Ureter (tissue), 1 donor: Measurements from ENCODE around the gene DAB2IP. TPM values are rescaled to one million over a fixed set of nuclear protein-coding genes. Genes with fewer than 3 reads are reported as not detected.

Experiments
- DNase-seq: peaks from one replicate; pipeline ENCODE4 v3.0.0-alpha.2; 2020; ENCODE audit warnings: low spot score
- total RNA-seq: library from RNA; stranded (reverse); gene quantifications from one replicate; pipeline ENCODE4 v1.2.4, GENCODE V29; 2023
- donor health status: DM: yes; HTN: yes; CAD: no.

DAB2IP gene
- total RNA-seq, 1 donor from 2014 or later: 103 TPM

DNA sequence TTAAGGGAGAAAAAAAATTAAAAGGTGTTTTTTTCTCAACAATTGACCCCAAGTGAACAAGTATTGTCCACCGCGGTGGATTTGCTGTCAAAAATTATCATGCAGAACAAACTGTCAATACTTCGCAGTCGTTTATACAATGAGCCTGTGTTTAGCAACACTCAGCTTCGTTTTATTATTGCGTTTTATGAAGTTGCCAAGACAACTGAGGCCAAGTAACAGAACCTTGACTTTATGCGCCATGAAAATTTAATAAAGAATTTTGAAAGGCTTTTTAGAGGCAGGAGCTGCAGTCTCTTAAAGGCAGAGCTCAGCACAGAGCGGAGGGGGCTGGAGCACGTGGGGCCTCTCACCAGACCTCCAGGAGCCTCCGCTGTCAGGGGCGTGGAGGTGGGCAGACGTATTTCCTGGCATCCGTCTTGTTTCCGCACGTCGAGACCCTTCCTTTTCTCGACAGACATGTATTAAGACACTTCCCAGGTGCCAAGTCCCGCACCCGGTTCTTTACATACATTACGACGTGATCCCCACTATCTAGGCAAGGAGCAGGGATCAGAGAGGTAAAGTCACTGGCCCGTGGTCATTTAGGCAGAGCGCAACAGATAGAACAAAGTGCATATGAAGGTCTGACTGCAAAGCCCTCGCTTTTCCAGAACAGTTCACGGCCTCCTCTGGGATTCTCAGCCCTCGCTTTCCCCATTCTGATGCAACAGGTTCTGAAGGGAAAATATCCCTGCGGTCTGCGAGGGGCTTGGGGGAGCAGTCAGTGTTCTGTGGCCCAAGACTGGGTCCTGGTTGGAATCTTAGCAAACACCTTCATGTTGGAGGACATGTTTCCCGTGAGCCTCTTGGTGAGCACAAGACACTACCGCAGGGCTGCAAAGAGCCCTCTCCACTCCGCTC, 164.4 kb downstream of the DAB2IP start:
- DNase-seq: peak; percentile 6

GRCh38 chr9:121816449-121816817, 165.0 kb downstream of the DAB2IP start:
- no peak for DNase-seq

- no peak for DNase-seq
Measured at GRCh38 chr9:121816845-121817450, 165.5 kb downstream of the DAB2IP start.

DNA sequence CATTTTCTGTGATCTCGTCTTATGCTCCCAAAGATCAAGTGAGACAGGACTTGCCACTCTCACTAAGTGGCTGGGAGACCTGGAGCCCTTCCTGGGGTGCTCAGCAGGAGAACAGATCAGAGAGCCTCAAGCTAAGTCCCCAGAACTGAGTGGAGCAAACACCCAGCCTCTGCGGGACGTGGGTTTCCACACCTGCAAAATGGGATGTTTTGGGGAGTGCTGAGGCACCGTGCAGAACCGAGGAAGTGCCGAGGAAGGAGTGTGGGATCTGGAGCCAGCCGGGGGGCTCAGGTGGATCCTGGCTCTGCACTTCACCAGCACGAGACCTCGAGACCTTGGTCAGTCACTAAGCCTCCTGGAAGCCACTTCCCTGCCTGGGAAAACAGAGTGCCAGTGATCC, 166.0 kb downstream of the DAB2IP start:
- DNase-seq: no peak

- no peak for DNase-seq
Measured at GRCh38 chr9:121818016-121818661, 166.7 kb downstream of the DAB2IP start.

DNA sequence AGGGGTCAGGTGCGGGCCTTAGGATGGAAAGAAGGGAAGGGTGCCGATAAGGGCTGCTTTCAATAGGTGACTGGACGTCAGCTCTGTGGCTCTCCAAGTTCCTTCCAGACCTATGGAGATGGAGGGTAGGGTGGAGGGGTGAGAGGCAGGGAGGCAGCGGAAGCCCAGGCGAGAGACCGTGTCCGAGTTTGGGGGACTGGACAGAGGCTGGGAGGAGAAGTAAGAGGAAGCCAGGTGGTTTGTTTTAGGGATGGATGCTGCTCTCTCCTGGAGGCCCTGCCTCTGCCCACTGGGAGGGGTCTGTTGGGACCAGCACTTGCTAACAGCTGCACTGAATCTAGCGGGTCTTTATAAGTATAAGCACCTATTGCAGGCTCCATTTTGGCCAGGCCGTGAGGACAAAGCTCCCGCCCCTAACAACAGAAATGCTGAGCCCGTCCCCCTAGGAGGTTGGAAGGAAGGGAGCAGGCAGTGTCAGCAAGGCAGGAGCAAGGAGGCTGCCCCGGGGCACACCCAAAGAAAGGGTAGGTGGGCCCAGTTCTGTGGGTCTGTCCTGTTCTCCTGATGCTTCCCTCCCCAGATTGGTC, 167.5 kb downstream of the DAB2IP start:
- DNase-seq: no peak

GRCh38 chr9:121819428-121820231, 168.2 kb downstream of the DAB2IP start:
- no peak for DNase-seq

DNA sequence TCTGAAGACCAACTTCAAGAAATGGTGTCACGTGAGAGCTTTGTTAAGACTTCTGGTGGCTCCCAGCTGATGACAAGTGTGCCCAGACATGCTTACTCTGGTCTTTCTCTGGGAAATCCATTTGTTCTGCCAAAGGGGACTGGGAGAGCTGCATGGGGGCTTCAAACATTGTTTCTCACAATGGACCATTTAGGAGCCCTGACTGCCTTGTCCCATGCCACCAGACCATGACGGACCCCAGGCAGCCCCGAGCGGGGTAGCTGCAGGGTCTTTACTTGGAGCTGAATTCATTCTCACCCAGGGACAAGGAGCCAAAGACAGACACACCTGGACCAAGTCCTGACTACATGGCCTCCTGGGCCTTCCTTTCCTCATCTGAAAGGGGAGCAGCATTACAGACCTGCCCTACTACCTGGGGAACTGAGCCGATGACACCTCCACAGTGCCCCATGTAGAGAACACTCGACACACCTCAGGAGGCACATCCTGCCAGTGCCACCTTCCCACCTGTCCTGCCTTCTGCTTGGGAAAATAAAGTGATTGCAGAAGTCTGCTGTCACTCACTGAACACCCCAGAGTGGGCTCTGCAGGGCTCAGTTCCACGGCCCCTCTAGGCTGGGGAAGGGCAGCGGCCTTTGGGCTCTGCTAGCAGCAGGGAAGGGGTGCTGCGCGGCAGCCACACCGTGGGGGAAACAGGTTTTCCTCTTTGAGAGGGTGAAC, 169.0 kb downstream of the DAB2IP start:
- DNase-seq: peak; percentile 32

DNA sequence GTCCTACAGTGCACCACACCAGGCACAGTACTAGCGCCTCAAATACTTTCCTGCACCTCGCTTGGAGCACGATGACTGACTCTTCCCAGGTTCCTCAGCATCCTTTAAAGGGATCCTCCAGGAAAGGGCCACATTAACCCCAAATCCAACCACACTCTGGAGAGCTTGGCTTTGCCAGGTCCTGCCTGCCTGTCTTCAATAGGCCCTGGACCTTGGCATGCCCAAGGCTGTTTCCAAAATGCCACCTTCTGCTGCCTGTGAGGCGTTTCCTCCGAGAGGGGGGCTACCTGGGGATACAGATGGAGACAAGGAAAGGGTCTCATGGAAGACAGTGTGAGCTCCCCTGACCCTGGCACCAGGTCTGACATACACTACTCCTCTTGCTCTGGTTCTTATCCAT, 169.9 kb downstream of the DAB2IP start:
- peak; percentile 34 for DNase-seq

DNA sequence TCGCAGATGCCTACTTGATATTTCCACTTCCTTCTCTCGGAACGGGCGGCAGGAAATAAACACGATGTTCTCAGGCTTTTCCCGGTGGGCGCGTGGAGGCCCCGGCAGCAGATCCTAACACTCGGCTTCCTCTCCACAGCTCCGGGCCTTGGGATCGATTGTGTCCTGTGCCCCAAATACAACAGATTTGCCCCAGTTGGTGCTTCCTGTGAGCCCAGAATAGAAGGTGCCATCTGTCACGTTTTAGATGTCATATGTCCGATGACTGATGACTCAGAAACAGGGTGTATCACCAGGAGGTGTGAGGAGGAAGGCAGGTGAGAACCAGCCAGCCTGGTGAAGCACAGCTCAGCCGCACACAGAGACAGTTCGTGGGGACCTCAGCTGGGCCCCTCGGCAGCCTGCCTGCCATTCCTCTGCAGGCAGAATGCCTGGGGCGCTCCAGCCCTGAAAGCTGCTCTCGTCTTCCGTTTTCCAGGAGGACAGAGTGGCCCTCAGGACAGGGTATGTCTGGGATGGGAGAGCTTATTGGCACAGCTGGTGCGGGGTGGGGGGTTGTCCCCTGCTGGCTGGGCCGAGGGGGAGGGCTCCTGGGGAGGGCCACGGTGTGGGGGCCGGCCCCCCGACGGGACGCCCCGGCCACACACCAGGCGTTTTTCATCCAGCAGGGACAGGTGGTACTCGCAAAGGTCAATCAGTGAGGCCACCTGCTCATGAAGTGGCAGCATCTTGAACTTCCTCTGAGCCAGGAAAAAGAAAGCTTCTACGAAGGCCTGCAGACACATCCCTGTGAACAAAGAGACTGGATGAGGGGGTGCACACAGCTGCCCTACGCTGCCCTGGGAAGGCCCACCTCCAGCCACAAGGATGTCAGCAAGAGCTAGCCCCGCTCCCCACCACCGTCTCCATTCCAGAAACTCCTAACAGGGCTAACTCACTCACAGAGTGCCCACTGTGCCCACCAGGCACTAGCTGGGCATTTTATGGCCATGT, 171.0 kb downstream of the DAB2IP start:
- DNase-seq: peak; percentile 38

DNA sequence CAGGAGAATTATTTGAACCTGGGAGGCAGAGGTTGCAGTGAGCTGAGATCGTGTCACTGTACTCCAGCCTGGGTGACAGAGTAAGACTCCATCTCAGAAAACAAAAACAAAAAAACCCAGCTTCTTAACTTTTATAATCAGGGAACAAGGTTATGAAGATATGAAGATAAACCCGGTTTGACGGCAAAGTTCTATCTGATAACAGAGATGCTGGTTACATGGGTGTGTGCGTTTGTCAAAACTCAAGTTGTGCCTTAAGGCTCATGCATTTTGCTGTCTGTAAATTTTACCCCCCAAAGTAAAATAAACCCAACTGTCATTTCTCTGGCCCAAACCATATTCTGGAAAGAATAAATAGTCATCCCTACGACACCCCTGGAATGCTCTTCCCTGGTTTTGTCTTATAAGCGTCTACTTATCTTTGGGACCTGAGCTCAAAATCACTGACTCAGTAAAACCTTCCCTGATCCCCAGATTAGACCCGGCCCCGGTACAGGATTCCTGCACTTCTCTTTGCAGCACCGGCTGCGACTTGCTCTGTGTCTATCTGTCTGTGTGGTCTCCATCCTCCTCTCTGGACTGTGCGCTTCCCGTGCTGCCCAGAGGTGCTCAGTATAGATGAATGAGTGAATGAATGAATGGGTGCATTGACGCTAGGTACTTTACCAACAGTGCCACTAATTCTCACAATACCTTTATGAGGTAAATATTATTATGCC, 172.2 kb downstream of the DAB2IP start:
- DNase-seq: peak; percentile 25

DNA sequence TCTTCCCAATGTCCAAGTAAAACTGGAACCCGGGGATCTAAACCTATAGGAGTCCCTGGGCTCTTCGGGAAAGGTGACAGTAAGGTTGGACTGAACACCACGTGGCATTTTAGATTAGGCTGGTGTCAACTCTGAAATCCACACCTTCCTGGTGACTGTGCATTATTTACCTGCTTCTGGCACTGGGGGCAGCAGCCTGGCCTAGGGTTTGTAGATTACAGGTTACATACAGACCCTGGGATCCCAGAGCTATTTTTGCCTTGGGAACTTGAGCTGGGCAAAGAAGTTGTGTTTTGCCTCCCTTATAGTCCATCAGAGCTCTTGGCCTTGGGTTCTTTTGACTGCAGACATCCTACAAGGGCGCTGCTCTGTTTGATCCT, 173.2 kb downstream of the DAB2IP start:
- DNase-seq: no peak

- peak; percentile 41 for DNase-seq
Measured at GRCh38 chr9:121825031-121825691, 173.7 kb downstream of the DAB2IP start.

- peak; percentile 30 for DNase-seq
Measured at GRCh38 chr9:121826711-121827110, 175.3 kb downstream of the DAB2IP start.

- DNase-seq: peak; percentile 36
Measured at GRCh38 chr9:121827251-121827967, 176.0 kb downstream of the DAB2IP start.

GRCh38 chr9:121830441-121831140, 179.2 kb downstream of the DAB2IP start:
- DNase-seq: no peak

DNA sequence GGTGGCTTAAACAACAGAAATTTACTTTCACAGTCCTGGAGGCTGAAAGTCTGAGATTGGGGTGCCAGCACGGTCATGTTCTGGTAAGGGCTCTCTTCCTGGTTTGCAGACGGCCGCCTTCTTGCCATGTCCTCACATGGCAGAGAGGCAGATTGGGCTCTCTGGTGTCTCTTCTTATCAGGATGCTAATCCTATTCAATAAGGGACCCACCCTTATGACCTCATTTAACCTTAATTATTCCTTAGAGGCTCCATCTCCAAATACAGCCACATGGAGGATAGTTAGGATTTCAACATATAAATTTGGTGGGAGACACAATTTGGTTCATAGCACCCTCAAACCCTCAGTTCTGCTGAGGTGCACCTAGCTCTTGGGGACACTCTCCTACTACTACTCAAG, 180.4 kb downstream of the DAB2IP start:
- no peak for DNase-seq
